BLaER1 treated with 17β-estradiol and CSF1 and Interleukin-3, amounts not matched to agents 10 nM and 100 nM (cell line): Measurements from ENCODE around the gene DKKL1.

Experiments
- H3K27ac ChIP-seq, 11 experiments: shearing (Covaris generic); formaldehyde crosslinking; 2 replicates each; pipeline ENCODE4 v1.8.1; 2022
- H3K27me3 ChIP-seq, 11 experiments: shearing (Covaris generic); formaldehyde crosslinking; 2 replicates each; pipeline ENCODE4 v1.8.1; 2022
- H3K36me3 ChIP-seq, 11 experiments: shearing (Covaris generic); formaldehyde crosslinking; 2 replicates each; pipeline ENCODE4 v1.8.1; 2022
- H3K4me1 ChIP-seq, 10 experiments: shearing (Covaris generic); formaldehyde crosslinking; 2 replicates each; pipeline ENCODE4 v1.8.1; 2022
- H3K4me2 ChIP-seq, 11 experiments: shearing (Covaris generic); formaldehyde crosslinking; 2 replicates each; pipeline ENCODE4 v1.8.1; 2022
- H3K4me3 ChIP-seq, 10 experiments: shearing (Covaris generic); formaldehyde crosslinking; 2 replicates each; pipeline ENCODE4 v1.8.1; 2022
- H3K9ac ChIP-seq, 11 experiments: shearing (Covaris generic); formaldehyde crosslinking; 2 replicates each; pipeline ENCODE4 v1.8.1; 2022
- H3K9me3 ChIP-seq, 11 experiments: shearing (Covaris generic); formaldehyde crosslinking; replicated peaks in 1 of 11; 2 replicates each; pipeline ENCODE4 v1.8.1; 2022
- H4K20me1 ChIP-seq, 11 experiments: shearing (Covaris generic); formaldehyde crosslinking; 2 replicates each; pipeline ENCODE4 v1.8.1; 2022
- Cebpa-rat ChIP-seq, 11 experiments: shearing (Covaris generic); IDR thresholded peaks; 2 replicates each; pipeline ENCODE4 v1.8.1; 2022

DKKL1 gene

GRCh38 chr19:49335784-49336481 lies 27.7 kb upstream of the DKKL1 start:
- Histone ChIP-seq H3K4me3 (peak overlapping the region in 9 of 10 experiments; percentile 1 to 61 (median 48); a peak in 15 of 20 replicates), H4K20me1 (peaks cover 0 to 32% (median 5%) of the 10 kb centered on the region in 11 experiments; a peak in 11 of 22 replicates), H3K9me3 (0 out of 22 replicates have a peak, but pooled peaks cover 0 to 8% (median 0%) of the 10 kb centered on the region in 11 experiments), H3K4me1 (peaks cover 64 to 92% (median 75%) of the 10 kb centered on the region in 10 experiments), H3K36me3 (peaks cover 0 to 11% (median 0%) of the 10 kb centered on the region in 11 experiments; a peak in 2 of 22 replicates), H3K27me3 (peaks cover 0 to 15% (median under 1%) of the 10 kb centered on the region in 11 experiments; a peak in 12 of 22 replicates), H3K27ac (peak overlapping the region in 9 of 11 experiments; percentile 35 to 77 (median 63); a peak in 15 of 22 replicates), H3K4me2 (peak overlapping the region; percentile 83 to 95 (median 92)), H3K9ac (peak overlapping the region in 9 of 11 experiments; percentile 30 to 80 (median 62); a peak in 15 of 22 replicates)
- TF ChIP-seq Cebpa-rat (IDR thresholded peaks at IDR 0.05): no peak

- Histone ChIP-seq H4K20me1 (peaks cover 0 to 38% (median 12%) of the 10 kb centered on the region in 11 experiments; a peak in 11 of 22 replicates), H3K4me1 (peaks cover 65 to 87% (median 77%) of the 10 kb centered on the region in 10 experiments), H3K27me3 (peaks cover 0 to 23% (median 8%) of the 10 kb centered on the region in 11 experiments; a peak in 17 of 22 replicates), H3K36me3 (peaks cover 0 to 11% (median 0%) of the 10 kb centered on the region in 11 experiments; a peak in 2 of 22 replicates), H3K4me3 (peak overlapping the region in 3 of 10 experiments; percentile 52 to 61 (median 53); a peak in 5 of 20 replicates), H3K27ac (peak overlapping the region in 3 of 11 experiments; percentile 2 to 72 (median 36); a peak in 4 of 22 replicates), H3K9me3 (0 out of 22 replicates have a peak, but pooled peaks cover 0 to 8% (median 0%) of the 10 kb centered on the region in 11 experiments), H3K4me2 (peak overlapping the region in 10 of 11 experiments; percentile 83 to 95 (median 92); a peak in 17 of 22 replicates), H3K9ac (peak overlapping the region in 2 of 11 experiments; percentile 64 to 80; a peak in 5 of 22 replicates)
- TF ChIP-seq Cebpa-rat (IDR thresholded peaks at IDR 0.05): no peak
Observed at GRCh38 chr19:49336482-49337266, 27.0 kb upstream of the DKKL1 start.

- H3K9ac ChIP-seq: peak overlapping the region in 2 of 11 experiments; percentile 64 to 80; a peak in 3 of 22 replicates
- peaks cover 0 to 38% (median 12%) of the 10 kb centered on the region in 11 experiments; a peak in 11 of 22 replicates for H4K20me1 ChIP-seq
- H3K36me3 ChIP-seq: peaks cover 0 to 11% (median 0%) of the 10 kb centered on the region in 11 experiments; a peak in 2 of 22 replicates
- H3K4me3 ChIP-seq: peak overlapping the region in 2 of 10 experiments; percentile 52 to 61; a peak in 2 of 20 replicates
- H3K4me2 ChIP-seq: peak overlapping the region in 7 of 11 experiments; percentile 12 to 95 (median 91); a peak in 13 of 22 replicates
- peaks cover 60 to 80% (median 74%) of the 10 kb centered on the region in 10 experiments for H3K4me1 ChIP-seq
- H3K9me3 ChIP-seq: 0 out of 22 replicates have a peak, but pooled peaks cover 0 to 8% (median 0%) of the 10 kb centered on the region in 11 experiments
- no peak for TF ChIP-seq Cebpa-rat (IDR thresholded peaks at IDR 0.05)
- H3K27ac ChIP-seq: no peak overlapping the region
- H3K27me3 ChIP-seq: peaks cover 5 to 31% (median 13%) of the 10 kb centered on the region in 11 experiments; a peak in 20 of 22 replicates
Observed at GRCh38 chr19:49337267-49338022, 26.2 kb upstream of the DKKL1 start.

- peaks cover 10 to 38% (median 19%) of the 10 kb centered on the region in 11 experiments; a peak in 20 of 22 replicates for H3K27me3 ChIP-seq
- peaks cover 0 to 43% (median 12%) of the 10 kb centered on the region in 11 experiments; a peak in 12 of 22 replicates for H4K20me1 ChIP-seq
- no peak overlapping the region for H3K9ac ChIP-seq
- H3K36me3 ChIP-seq: peaks cover 0 to 11% (median 0%) of the 10 kb centered on the region in 11 experiments; a peak in 2 of 22 replicates
- H3K4me1 ChIP-seq: peaks cover 53 to 73% (median 66%) of the 10 kb centered on the region in 10 experiments
- 0 out of 22 replicates have a peak, but pooled peaks cover 0 to 8% (median 0%) of the 10 kb centered on the region in 11 experiments for H3K9me3 ChIP-seq
- no peak overlapping the region for H3K27ac ChIP-seq
- no peak overlapping the region for H3K4me3 ChIP-seq
- no peak for TF ChIP-seq Cebpa-rat (IDR thresholded peaks at IDR 0.05)
- H3K4me2 ChIP-seq: peak overlapping the region in 2 of 11 experiments; percentile 92 to 95; a peak in 3 of 22 replicates
Observed at GRCh38 chr19:49338023-49338677, 25.5 kb upstream of the DKKL1 start.

- H3K27me3 ChIP-seq: peaks cover 10 to 44% (median 25%) of the 10 kb centered on the region in 11 experiments; a peak in 20 of 22 replicates
- TF ChIP-seq Cebpa-rat (IDR thresholded peaks at IDR 0.05): no peak
- peaks cover 0 to 11% (median 0%) of the 10 kb centered on the region in 11 experiments; a peak in 2 of 22 replicates for H3K36me3 ChIP-seq
- no peak overlapping the region for H3K27ac ChIP-seq
- peaks cover 0 to 40% (median 12%) of the 10 kb centered on the region in 11 experiments; a peak in 12 of 22 replicates for H4K20me1 ChIP-seq
- H3K9me3 ChIP-seq: 0 out of 22 replicates have a peak, but pooled peaks cover 0 to 8% (median 0%) of the 10 kb centered on the region in 11 experiments
- H3K9ac ChIP-seq: no peak overlapping the region
- peaks cover 46 to 66% (median 60%) of the 10 kb centered on the region in 10 experiments for H3K4me1 ChIP-seq
- H3K4me3 ChIP-seq: no peak overlapping the region
- H3K4me2 ChIP-seq: peak overlapping the region in 5 of 11 experiments; percentile 81 to 95 (median 92); a peak in 8 of 22 replicates
Observed at GRCh38 chr19:49338691-49339300, 24.9 kb upstream of the DKKL1 start.

- H3K27ac ChIP-seq: no peak overlapping the region; a peak in 1 of 22 replicates
- H3K4me1 ChIP-seq: peaks cover 40 to 59% (median 53%) of the 10 kb centered on the region in 10 experiments
- H3K4me3 ChIP-seq: peak overlapping the region in 5 of 10 experiments; percentile 23 to 61 (median 40); a peak in 9 of 20 replicates
- H3K9me3 ChIP-seq: 0 out of 22 replicates have a peak, but pooled peaks cover 0 to 8% (median 0%) of the 10 kb centered on the region in 11 experiments
- H3K9ac ChIP-seq: peak overlapping the region in 2 of 11 experiments; percentile 28 to 45; a peak in 3 of 22 replicates
- peaks cover 0 to 11% (median 0%) of the 10 kb centered on the region in 11 experiments; a peak in 2 of 22 replicates for H3K36me3 ChIP-seq
- peaks cover 0 to 33% (median 12%) of the 10 kb centered on the region in 11 experiments; a peak in 12 of 22 replicates for H4K20me1 ChIP-seq
- peaks cover 10 to 51% (median 31%) of the 10 kb centered on the region in 11 experiments; a peak in 20 of 22 replicates for H3K27me3 ChIP-seq
- TF ChIP-seq Cebpa-rat (IDR thresholded peaks at IDR 0.05): no peak
- H3K4me2 ChIP-seq: peak overlapping the region; percentile 42 to 94 (median 89); a peak in 19 of 22 replicates
Observed at GRCh38 chr19:49339301-49340068, 24.2 kb upstream of the DKKL1 start.
